GM18951 (cell line): ENCODE results near the gene NBR1.
"Not testable (repeated sequence)": the region's sequence is repeated elsewhere in the genome, so short reads cannot be mapped to it uniquely, and the experiment has no call there.

Experiments used
- in situ Hi-C: fragments of 300-500 bp; cut with MboI; formaldehyde crosslinking; loops from one replicate; pipeline ENCODE4 v1.12.0; 2022; ENCODE audit warnings: low sequenced_read_pairs, mixed read lengths, inconsistent platforms; ENCODE audit not compliant: unreplicated experiment

The NBR1 gene

GRCh38 chr17:43233877-43234276 is 62.9 kb downstream of the NBR1 start, which contains the start of gene RNU2-1:
TSS of gene RNU2-1 (minus strand) at chr17:43233977.
- in situ Hi-C loops = not testable (repeated sequence)

DNA sequence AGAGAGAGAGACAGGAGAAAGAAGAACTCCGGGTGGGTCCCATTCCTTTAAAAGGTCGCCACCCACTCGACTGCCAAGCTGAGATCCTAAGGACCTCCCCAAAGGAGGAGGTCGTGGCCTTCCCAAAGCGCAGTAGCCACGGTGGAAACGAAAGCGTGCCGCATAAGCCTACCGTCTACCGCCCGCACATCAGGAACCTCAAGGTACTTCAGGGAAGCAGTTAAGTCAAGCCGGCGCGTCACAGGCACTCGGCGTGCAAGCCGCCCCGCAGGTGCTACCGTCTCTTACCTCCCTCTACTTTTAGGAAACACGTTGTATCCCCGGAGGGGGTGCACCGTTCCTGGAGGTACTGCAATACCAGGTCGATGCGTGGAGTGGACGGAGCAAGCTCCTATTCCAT is 68.6 kb downstream of the NBR1 start:
- in situ Hi-C loops = not testable (repeated sequence)

DNA sequence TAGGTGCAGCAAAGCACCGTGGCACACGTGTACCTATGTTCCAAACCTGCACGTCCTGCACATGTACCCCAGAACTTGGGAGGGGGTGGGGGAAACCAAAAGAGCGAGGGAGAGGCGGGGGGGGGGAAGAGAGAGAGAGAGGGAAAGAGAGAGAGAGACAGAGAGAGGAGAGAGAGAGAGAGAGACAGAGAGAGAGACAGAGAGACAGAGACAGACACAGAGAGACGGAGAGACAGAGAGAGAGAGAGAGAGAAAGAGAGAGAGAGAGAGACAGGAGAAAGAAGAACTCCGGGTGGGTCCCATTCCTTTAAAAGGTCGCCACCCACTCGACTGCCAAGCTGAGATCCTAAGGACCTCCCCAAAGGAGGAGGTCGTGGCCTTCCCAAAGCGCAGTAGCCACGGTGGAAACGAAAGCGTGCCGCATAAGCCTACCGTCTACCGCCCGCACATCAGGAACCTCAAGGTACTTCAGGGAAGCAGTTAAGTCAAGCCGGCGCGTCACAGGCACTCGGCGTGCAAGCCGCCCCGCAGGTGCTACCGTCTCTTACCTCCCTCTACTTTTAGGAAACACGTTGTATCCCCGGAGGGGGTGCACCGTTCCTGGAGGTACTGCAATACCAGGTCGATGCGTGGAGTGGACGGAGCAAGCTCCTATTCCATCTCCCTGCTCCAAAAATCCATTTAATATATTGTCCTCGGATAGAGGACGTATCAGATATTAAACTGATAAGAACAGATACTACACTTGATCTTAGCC is 69.8 kb downstream of the NBR1 start:
- in situ Hi-C loops = not testable (repeated sequence)

GRCh38 chr17:43246456-43246855 is 75.4 kb downstream of the NBR1 start:
- in situ Hi-C loops = not testable (repeated sequence)
